ENCODE results near the gene RTP2.

RTP2 gene

DNA sequence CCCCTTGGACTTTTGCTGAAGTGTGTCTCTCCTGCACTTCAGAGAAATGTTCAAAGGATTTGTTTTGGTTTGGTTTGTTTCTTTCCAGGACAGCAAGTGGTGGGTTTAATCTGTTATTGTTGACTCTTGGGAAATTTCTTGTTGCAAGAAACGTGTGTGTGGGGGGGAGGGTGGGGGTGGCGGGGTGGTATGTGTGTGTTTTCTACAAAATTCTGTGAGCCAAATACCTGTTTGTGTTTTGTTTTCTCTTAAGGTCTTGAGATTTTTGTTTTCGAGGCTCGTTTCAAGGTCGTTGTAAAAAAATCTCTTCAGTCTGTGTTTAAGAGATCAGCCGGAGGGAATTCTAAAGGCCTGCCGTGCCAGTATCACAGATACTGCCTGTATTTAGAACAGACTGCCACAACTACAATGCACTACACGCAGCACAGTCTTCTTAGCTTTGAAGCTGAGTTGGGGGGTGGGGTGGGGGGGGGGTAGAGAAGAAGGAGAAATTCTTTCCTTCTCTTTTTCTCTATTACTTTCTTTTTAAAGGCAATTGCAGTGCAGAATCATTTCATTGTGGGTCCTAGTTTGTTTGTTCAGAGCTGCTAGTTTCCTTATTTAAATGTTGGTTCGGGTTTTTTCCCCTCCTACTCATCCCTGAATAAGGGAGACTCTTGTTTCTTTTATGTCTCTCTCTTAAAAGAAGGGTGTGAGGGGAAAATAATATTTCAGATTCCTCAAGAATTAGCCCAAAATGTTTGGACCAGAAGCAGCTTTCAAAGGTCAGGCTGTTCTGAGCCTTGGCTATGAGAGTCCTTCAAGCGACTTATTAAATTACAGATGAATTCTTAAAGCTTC lies 44.3 kb upstream of the RTP2 start:
- no peak overlapping the region for H3K4me3 ChIP-seq (replicated peaks; ENCODE audit: low read depth, low read length)
- no peaks in the 10 kb centered on the region; the same call in 1 of the 2 replicates for H3K27me3 ChIP-seq (replicated peaks; ENCODE audit: control insufficient read depth, insufficient read depth, low read length)
- H3K36me3 ChIP-seq (ENCODE audit: control insufficient read depth, insufficient read depth, low read length) = no peaks in the 10 kb centered on the region
- TF ChIP-seq CTCF (IDR thresholded peaks at IDR 0.05; ENCODE audit: insufficient read depth, low read length, poor library complexity, severe bottlenecking) = no peak
- no peak for DNase-seq (ENCODE audit: extremely low read depth, insufficient read length)

DNA sequence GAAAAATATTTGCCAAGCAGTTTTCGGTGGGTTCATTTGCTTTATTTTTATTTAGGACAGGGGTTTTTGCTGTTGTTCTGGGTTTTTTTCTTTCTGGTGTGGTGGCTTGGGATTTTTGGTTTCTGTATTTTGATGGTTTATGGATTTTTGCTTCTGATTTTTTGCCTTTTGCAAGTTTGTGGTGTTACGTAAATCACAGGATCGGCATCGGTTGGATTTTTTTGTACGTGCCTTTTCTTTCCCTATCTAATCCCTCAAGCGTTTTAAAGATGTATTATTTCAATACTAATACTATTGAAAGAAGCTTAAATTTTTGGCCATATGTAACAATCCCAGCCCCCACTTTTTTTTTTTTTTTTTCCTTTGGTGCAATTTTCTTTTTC lies 43.7 kb upstream of the RTP2 start:
- no peak for TF ChIP-seq CTCF (IDR thresholded peaks at IDR 0.05; ENCODE audit: insufficient read depth, low read length, poor library complexity, severe bottlenecking)
- no peak for DNase-seq (ENCODE audit: extremely low read depth, insufficient read length)
- no peaks in the 10 kb centered on the region for H3K36me3 ChIP-seq (ENCODE audit: control insufficient read depth, insufficient read depth, low read length)
- H3K27me3 ChIP-seq (replicated peaks; ENCODE audit: control insufficient read depth, insufficient read depth, low read length) = no peaks in the 10 kb centered on the region; the same call in 1 of the 2 replicates
- no peak overlapping the region; the same call in 1 of the 2 replicates for H3K4me3 ChIP-seq (replicated peaks; ENCODE audit: low read depth, low read length)

GRCh38 chr3:187745201-187746058 lies 43.1 kb upstream of the RTP2 start, which contains the start of gene BCL6:
TSS of gene BCL6 (minus strand) at chr3:187745468. CDS start at chr3:187733693, 11,775 bp downstream.
- TF ChIP-seq CTCF (IDR thresholded peaks at IDR 0.05; ENCODE audit: insufficient read depth, low read length, poor library complexity, severe bottlenecking) = no peak
- peak; percentile 83 for DNase-seq (ENCODE audit: extremely low read depth, insufficient read length)
- Histone ChIP-seq H3K36me3 (ENCODE audit: control insufficient read depth, insufficient read depth, low read length) (no peaks in the 10 kb centered on the region), H3K4me3 (replicated peaks; ENCODE audit: low read depth, low read length) (peak within 1 kb of the TSS; percentile 59), H3K27me3 (replicated peaks; ENCODE audit: control insufficient read depth, insufficient read depth, low read length) (no peaks in the 10 kb centered on the region; the same call in 1 of the 2 replicates)

- TF ChIP-seq CTCF (IDR thresholded peaks at IDR 0.05; ENCODE audit: insufficient read depth, low read length, poor library complexity, severe bottlenecking) = no peak
- peak overlapping the region; percentile 59 for H3K4me3 ChIP-seq (replicated peaks; ENCODE audit: low read depth, low read length)
- H3K27me3 ChIP-seq (replicated peaks; ENCODE audit: control insufficient read depth, insufficient read depth, low read length) = no peaks in the 10 kb centered on the region; the same call in 1 of the 2 replicates
- DNase-seq (ENCODE audit: extremely low read depth, insufficient read length) = no peak
- H3K36me3 ChIP-seq (ENCODE audit: control insufficient read depth, insufficient read depth, low read length) = no peaks in the 10 kb centered on the region
These were observed 42.1 kb upstream of the RTP2 start for GRCh38 chr3:187744169-187745151.

Data from GM06990 (cell line).